Hepatocyte (in vitro differentiated cells): ENCODE measurements around the gene OOEP.
"Not testable (repeated sequence)": the region's sequence is repeated elsewhere in the genome, so short reads cannot be mapped to it uniquely, and the experiment has no call there.

Source experiments
- EZH2phosphoT487 ChIP-seq: fragments of 200-600 bp; sonication (generic); IDR thresholded peaks from one replicate; pipeline ENCODE4 v1.6.1; 2018; ENCODE audit warnings: antibody characterized with exemption, mild to moderate bottlenecking, low read depth, moderate library complexity; ENCODE audit not compliant: unreplicated experiment, severe bottlenecking
- TF ChIP-seq, protein P1 (sequence below): fragments of 200-600 bp; sonication (generic); IDR thresholded peaks from 2 replicates; pipeline ENCODE4 v1.5.1; 2016; ENCODE audit warnings: antibody characterized with exemption, mild to moderate bottlenecking; ENCODE audit not compliant: poor library complexity

DNA sequence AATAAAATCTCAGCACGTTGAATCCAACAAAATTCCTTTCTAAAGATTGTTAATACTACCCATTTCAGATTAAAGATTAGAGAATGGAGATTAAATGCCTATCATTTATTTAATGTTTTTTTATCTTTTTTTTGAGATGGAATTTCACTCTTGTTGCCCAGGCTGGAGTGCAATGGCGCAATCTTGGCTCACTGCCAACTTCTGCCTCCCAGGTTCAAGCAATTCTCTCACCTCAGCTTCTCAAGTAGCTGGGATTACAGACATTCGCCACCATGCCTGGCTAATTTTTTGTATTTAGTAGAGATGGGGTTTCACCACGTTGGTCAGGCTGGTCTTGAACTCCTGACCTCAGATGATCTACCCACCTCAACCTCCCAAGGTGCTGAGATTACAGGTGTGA is 22.5 kb upstream of the OOEP start:
- TF ChIP-seq, protein P1, sequence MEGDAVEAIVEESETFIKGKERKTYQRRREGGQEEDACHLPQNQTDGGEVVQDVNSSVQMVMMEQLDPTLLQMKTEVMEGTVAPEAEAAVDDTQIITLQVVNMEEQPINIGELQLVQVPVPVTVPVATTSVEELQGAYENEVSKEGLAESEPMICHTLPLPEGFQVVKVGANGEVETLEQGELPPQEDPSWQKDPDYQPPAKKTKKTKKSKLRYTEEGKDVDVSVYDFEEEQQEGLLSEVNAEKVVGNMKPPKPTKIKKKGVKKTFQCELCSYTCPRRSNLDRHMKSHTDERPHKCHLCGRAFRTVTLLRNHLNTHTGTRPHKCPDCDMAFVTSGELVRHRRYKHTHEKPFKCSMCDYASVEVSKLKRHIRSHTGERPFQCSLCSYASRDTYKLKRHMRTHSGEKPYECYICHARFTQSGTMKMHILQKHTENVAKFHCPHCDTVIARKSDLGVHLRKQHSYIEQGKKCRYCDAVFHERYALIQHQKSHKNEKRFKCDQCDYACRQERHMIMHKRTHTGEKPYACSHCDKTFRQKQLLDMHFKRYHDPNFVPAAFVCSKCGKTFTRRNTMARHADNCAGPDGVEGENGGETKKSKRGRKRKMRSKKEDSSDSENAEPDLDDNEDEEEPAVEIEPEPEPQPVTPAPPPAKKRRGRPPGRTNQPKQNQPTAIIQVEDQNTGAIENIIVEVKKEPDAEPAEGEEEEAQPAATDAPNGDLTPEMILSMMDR: not testable (repeated sequence)
- not testable (repeated sequence) for TF ChIP-seq EZH2phosphoT487
